HG03432 (cell line): Measurements from ENCODE around the gene SC5D.
A peak's percentile ranks its signal among the peaks of the same experiment; 100 is the strongest.

Source experiments
- ATAC-seq: cut with Tn5 transposase; IDR thresholded peaks from one replicate; pipeline ENCODE4 v1.9.1; 2021; ENCODE audit warnings: mild to moderate bottlenecking, moderate library complexity; ENCODE audit not compliant: unreplicated experiment

Gene SC5D

GRCh38 chr11:121292495-121293287 lies at the start of gene SC5D:
TSS of gene SC5D (plus strand) at chr11:121292771. CDS start at chr11:121303376, 10,605 bp downstream.
- ATAC-seq, result peak; percentile 98

- ATAC-seq, result no peak
These were observed 47.7 kb upstream of the SC5D start for GRCh38 chr11:121244884-121245283.

- no peak for ATAC-seq
These were observed 46.4 kb upstream of the SC5D start for GRCh38 chr11:121246021-121246768.

GRCh38 chr11:121246769-121247035 lies 45.9 kb upstream of the SC5D start:
- no peak for ATAC-seq

GRCh38 chr11:121248496-121248895 lies 44.1 kb upstream of the SC5D start:
- ATAC-seq, result no peak

GRCh38 chr11:121249039-121249663 lies 43.4 kb upstream of the SC5D start:
- peak; percentile 69 for ATAC-seq

GRCh38 chr11:121250843-121251242 lies 41.7 kb upstream of the SC5D start:
- no peak for ATAC-seq

GRCh38 chr11:121253951-121254350 lies 38.6 kb upstream of the SC5D start:
- no peak for ATAC-seq

- ATAC-seq, result no peak
These were observed 37.8 kb upstream of the SC5D start for GRCh38 chr11:121254756-121255155.

- ATAC-seq, result no peak
These were observed 37.0 kb upstream of the SC5D start for GRCh38 chr11:121255473-121256125.

GRCh38 chr11:121257289-121257688 lies 35.3 kb upstream of the SC5D start:
- no peak for ATAC-seq

GRCh38 chr11:121257976-121258375 lies 34.6 kb upstream of the SC5D start:
- ATAC-seq, result no peak

- ATAC-seq, result no peak
These were observed 27.0 kb upstream of the SC5D start for GRCh38 chr11:121265586-121265985.

GRCh38 chr11:121268581-121268980 lies 24.0 kb upstream of the SC5D start:
- ATAC-seq, result no peak

GRCh38 chr11:121270001-121270678 lies 22.4 kb upstream of the SC5D start:
- ATAC-seq, result no peak

GRCh38 chr11:121274332-121274991 lies 18.1 kb upstream of the SC5D start:
- no peak for ATAC-seq

GRCh38 chr11:121281698-121282097 lies 10.9 kb upstream of the SC5D start:
- ATAC-seq, result no peak

GRCh38 chr11:121282386-121282785 lies 10.2 kb upstream of the SC5D start:
- no peak for ATAC-seq

GRCh38 chr11:121282886-121283502 lies 9.6 kb upstream of the SC5D start:
- peak; percentile 60 for ATAC-seq

- no peak for ATAC-seq
These were observed 1.3 kb upstream of the SC5D start for GRCh38 chr11:121291319-121291718.
